Stimulated activated CD4-positive, alpha-beta T cell treated with anti-CD3 and anti-CD28 coated beads, Interleukin-15, amount 100 ng/mL, for 48 hours (primary cell): Measurements from ENCODE around the gene HEXB.
"Not testable (repeated sequence)": the region's sequence is repeated elsewhere in the genome, so short reads cannot be mapped to it uniquely, and the experiment has no call there.

Experiments used
- DNase-seq, 2 donors: peaks; one replicate each; pipeline ENCODE4 v3.0.0-alpha.2; 2020; ENCODE audit warnings: low read depth in 2 of 2

Gene HEXB

GRCh38 chr5:74738406-74738805, 53.4 kb downstream of the HEXB start:
- no peak for DNase-seq

- not testable (repeated sequence) for DNase-seq
These were observed 63.7 kb downstream of the HEXB start for GRCh38 chr5:74748742-74749141.

- no peak for DNase-seq
These were observed 76.2 kb downstream of the HEXB start for GRCh38 chr5:74761241-74761640.

- DNase-seq = peak in 1 of 2 donors; percentile 11
These were observed 77.6 kb downstream of the HEXB start for GRCh38 chr5:74762599-74762998.

- DNase-seq = no peak
These were observed 78.5 kb downstream of the HEXB start for GRCh38 chr5:74763504-74763903.

- no peak for DNase-seq
These were observed 80.2 kb downstream of the HEXB start for GRCh38 chr5:74765201-74765600.

- DNase-seq = no peak
These were observed 80.9 kb downstream of the HEXB start for GRCh38 chr5:74765929-74766328.

GRCh38 chr5:74766418-74766848, 81.4 kb downstream of the HEXB start:
- DNase-seq = no peak

- DNase-seq = peak; percentile 86 to 87
These were observed 82.0 kb downstream of the HEXB start, which contains the start of the genes GFM2 and NSA2 for GRCh38 chr5:74766849-74767578. GFM2 (minus strand) TSS chr5:74767117; CDS start chr5:74763742, 3,375 bp downstream. NSA2 (plus strand) TSS chr5:74767249; CDS start chr5:74767361, 112 bp downstream.

- peak in 1 of 2 donors; percentile 2 for DNase-seq
These were observed 82.5 kb downstream of the HEXB start for GRCh38 chr5:74767579-74767913.
